ENCODE results near the gene PHF2. TPM values are rescaled to one million over a fixed set of nuclear protein-coding genes. Genes with fewer than 3 reads are reported as not detected.

Gene PHF2
- total RNA-seq, 1 experiment from 2014 or later, result 11.6 TPM

GRCh38 chr9:93684161-93684765, 107.9 kb downstream of the PHF2 start (continued):
- TF ChIP-seq ZNF281 (CRISPR knock-in tag; IDR thresholded peaks at IDR 0.05) (no peak), TP53 (CRISPR knock-in tag; IDR thresholded peaks at IDR 0.05) (no peak), ZNF671 (CRISPR knock-in tag; IDR thresholded peaks at IDR 0.05) (no peak), JUN (CRISPR knock-in tag; IDR thresholded peaks at IDR 0.05) (no peak)
- TF ChIP-seq, protein P1, sequence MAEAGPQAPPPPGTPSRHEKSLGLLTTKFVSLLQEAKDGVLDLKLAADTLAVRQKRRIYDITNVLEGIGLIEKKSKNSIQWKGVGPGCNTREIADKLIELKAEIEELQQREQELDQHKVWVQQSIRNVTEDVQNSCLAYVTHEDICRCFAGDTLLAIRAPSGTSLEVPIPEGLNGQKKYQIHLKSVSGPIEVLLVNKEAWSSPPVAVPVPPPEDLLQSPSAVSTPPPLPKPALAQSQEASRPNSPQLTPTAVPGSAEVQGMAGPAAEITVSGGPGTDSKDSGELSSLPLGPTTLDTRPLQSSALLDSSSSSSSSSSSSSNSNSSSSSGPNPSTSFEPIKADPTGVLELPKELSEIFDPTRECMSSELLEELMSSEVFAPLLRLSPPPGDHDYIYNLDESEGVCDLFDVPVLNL (CRISPR knock-in tag; IDR thresholded peaks at IDR 0.05; ENCODE audit: borderline replicate concordance, low read depth), result no peak
- TF ChIP-seq, protein P2, sequence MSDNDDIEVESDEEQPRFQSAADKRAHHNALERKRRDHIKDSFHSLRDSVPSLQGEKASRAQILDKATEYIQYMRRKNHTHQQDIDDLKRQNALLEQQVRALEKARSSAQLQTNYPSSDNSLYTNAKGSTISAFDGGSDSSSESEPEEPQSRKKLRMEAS (CRISPR knock-in tag; IDR thresholded peaks at IDR 0.05), result no peak
- TF ChIP-seq, protein P3, sequence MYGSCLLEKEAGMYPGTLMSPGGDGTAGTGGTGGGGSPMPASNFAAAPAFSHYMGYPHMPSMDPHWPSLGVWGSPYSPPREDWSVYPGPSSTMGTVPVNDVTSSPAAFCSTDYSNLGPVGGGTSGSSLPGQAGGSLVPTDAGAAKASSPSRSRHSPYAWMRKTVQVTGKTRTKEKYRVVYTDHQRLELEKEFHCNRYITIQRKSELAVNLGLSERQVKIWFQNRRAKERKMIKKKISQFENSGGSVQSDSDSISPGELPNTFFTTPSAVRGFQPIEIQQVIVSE (CRISPR knock-in tag; IDR thresholded peaks at IDR 0.05; ENCODE audit: borderline replicate concordance), result no peak
- TF ChIP-seq, protein P4, sequence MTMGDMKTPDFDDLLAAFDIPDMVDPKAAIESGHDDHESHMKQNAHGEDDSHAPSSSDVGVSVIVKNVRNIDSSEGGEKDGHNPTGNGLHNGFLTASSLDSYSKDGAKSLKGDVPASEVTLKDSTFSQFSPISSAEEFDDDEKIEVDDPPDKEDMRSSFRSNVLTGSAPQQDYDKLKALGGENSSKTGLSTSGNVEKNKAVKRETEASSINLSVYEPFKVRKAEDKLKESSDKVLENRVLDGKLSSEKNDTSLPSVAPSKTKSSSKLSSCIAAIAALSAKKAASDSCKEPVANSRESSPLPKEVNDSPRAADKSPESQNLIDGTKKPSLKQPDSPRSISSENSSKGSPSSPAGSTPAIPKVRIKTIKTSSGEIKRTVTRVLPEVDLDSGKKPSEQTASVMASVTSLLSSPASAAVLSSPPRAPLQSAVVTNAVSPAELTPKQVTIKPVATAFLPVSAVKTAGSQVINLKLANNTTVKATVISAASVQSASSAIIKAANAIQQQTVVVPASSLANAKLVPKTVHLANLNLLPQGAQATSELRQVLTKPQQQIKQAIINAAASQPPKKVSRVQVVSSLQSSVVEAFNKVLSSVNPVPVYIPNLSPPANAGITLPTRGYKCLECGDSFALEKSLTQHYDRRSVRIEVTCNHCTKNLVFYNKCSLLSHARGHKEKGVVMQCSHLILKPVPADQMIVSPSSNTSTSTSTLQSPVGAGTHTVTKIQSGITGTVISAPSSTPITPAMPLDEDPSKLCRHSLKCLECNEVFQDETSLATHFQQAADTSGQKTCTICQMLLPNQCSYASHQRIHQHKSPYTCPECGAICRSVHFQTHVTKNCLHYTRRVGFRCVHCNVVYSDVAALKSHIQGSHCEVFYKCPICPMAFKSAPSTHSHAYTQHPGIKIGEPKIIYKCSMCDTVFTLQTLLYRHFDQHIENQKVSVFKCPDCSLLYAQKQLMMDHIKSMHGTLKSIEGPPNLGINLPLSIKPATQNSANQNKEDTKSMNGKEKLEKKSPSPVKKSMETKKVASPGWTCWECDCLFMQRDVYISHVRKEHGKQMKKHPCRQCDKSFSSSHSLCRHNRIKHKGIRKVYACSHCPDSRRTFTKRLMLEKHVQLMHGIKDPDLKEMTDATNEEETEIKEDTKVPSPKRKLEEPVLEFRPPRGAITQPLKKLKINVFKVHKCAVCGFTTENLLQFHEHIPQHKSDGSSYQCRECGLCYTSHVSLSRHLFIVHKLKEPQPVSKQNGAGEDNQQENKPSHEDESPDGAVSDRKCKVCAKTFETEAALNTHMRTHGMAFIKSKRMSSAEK (CRISPR knock-in tag; IDR thresholded peaks at IDR 0.05; ENCODE audit: borderline replicate concordance), result no peak

DNA sequence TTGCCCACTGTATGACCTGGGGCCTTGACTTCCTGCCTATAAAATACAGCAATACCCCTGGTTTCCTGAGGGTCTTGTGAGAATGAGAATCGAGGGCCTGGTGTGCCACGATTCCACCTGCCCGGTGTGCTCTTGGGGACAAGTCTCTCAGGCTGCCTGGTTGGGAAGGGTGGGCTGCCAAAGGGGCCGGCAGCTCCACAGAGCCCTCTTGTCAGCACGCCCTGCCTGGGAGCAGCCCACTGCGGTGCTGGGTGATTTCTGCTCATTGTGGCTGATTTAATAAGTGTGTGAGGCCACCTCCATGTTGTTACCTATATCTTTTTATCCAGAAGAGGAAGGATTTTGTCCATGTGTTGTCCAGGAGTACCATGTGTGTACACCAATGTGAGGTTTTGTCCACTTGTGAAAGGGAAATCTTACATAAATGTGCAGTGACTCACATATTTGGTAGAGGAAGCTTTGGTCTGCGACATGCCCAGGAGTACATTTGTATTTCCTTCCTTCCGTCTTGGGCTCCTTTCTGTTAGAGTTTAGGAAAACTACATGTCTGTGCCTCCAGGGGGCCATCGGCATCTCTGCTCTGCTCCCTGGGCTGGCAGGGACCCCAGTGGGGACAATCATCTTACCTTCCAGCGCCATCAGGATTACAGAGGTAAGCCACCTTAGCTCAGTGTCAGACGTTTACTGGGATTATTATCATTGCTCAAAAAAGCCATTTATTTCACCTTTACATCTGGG, 108.6 kb downstream of the PHF2 start:
- ChIA-PET POLR2A (no interaction called here), CTCF (interaction anchor here (0.7 to 1.7 kb wide), 12 partner anchors 125 to 529 kb away, joined by 3 to 6 read pairs (median 4); no protein-coding TSS in a partner anchor)
- DNase-seq (ENCODE audit: low spot score) (peak; percentile 36), ATAC-seq (no peak; the same call in 1 of the 2 replicates)
- Mint-ChIP-seq H3K4me1 (peaks cover 3% of the 10 kb centered on the region), H3K27me3 (ENCODE audit: low read depth) (no peaks in the 10 kb centered on the region; the same call in 1 of the 2 replicates), H3K27ac (no peak overlapping the region), H3K9me3 (peaks cover 28% of the 10 kb centered on the region), H3K4me3 (no peak overlapping the region), H3K36me3 (peaks cover 18% of the 10 kb centered on the region)
- no peak for TF ChIP-seq SMAD4 (CRISPR knock-in tag; IDR thresholded peaks at IDR 0.05)
- no peak for TF ChIP-seq ATF1 (CRISPR knock-in tag; IDR thresholded peaks at IDR 0.05)
- no peak for TF ChIP-seq CTCF (IDR thresholded peaks at IDR 0.05)
- no peak for TF ChIP-seq NR2C2 (CRISPR knock-in tag; IDR thresholded peaks at IDR 0.05)
- no peak for TF ChIP-seq PREB (CRISPR knock-in tag; IDR thresholded peaks at IDR 0.05; ENCODE audit: borderline replicate concordance)
- TF ChIP-seq, protein P5, sequence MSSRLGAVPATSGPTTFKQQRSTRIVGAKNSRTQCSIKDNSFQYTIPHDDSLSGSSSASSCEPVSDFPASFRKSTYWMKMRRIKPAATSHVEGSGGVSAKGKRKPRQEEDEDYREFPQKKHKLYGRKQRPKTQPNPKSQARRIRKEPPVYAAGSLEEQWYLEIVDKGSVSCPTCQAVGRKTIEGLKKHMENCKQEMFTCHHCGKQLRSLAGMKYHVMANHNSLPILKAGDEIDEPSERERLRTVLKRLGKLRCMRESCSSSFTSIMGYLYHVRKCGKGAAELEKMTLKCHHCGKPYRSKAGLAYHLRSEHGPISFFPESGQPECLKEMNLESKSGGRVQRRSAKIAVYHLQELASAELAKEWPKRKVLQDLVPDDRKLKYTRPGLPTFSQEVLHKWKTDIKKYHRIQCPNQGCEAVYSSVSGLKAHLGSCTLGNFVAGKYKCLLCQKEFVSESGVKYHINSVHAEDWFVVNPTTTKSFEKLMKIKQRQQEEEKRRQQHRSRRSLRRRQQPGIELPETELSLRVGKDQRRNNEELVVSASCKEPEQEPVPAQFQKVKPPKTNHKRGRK (CRISPR knock-in tag; IDR thresholded peaks at IDR 0.05; ENCODE audit: borderline replicate concordance), result no peak
- no peak for TF ChIP-seq SMAD3 (CRISPR knock-in tag; IDR thresholded peaks at IDR 0.05; ENCODE audit: borderline replicate concordance)
- no peak for TF ChIP-seq ZBTB43 (CRISPR knock-in tag; IDR thresholded peaks at IDR 0.05)
- TF ChIP-seq NR1H2 (CRISPR knock-in tag; IDR thresholded peaks at IDR 0.05), result no peak
